Fibroblast of lung (primary cell): Measurements from ENCODE around the gene ZBTB7C. TPM values are rescaled to one million over a fixed set of nuclear protein-coding genes. Genes with fewer than 3 reads are reported as not detected.

Source experiments
- DNase-seq, 2 donors: peaks; one replicate each; pipeline versions ENCODE4 v3.0.0 to v3.0.0-alpha.2; 2010; ENCODE audit warnings: low read depth in 2 of 2
- H2AFZ ChIP-seq: 2 replicates; pipeline ENCODE4 v1.5.1; 2012; ENCODE audit warnings: low read length, control low read depth, inconsistent platforms
- H3K27ac ChIP-seq: 2 replicates; pipeline ENCODE4 v1.5.1; 2011; ENCODE audit warnings: low read length, control low read depth; ENCODE audit not compliant: insufficient read depth
- H3K27me3 ChIP-seq: 2 replicates; pipeline ENCODE4 v1.5.1; 2011; ENCODE audit warnings: mild to moderate bottlenecking, low read length; ENCODE audit not compliant: control insufficient read depth, insufficient read depth
- H3K36me3 ChIP-seq: 2 replicates; pipeline ENCODE4 v1.5.1; 2011; ENCODE audit warnings: low read length; ENCODE audit not compliant: control insufficient read depth, insufficient read depth
- H3K4me1 ChIP-seq: 2 replicates; pipeline ENCODE4 v1.5.1; 2011; ENCODE audit warnings: low read length; ENCODE audit not compliant: control insufficient read depth, insufficient read depth; ENCODE audit errors: extremely low read depth
- H3K4me2 ChIP-seq: 2 replicates; pipeline ENCODE4 v1.5.1; 2011; ENCODE audit warnings: low read length, control low read depth; ENCODE audit not compliant: insufficient read depth; ENCODE audit errors: extremely low read depth
- H3K4me3 ChIP-seq, 4 experiments: fragments of 200-600 bp in 1 of 4; sonication (generic) in 1 of 4; replicated peaks in 1 of 4; 2 replicates each; pipeline ENCODE4 v1.5.1; 2011 to 2016; ENCODE audit warnings: low read length in 4 of 4, low read depth in 3 of 4, mild to moderate bottlenecking in 3 of 4, control low read depth in 2 of 4, inconsistent platforms in 1 of 4, mixed read lengths in 1 of 4; ENCODE audit not compliant: insufficient read depth in 1 of 4; ENCODE audit errors: control extremely low read depth in 1 of 4
- H3K79me2 ChIP-seq: 2 replicates; pipeline ENCODE4 v1.5.1; 2012; ENCODE audit warnings: mild to moderate bottlenecking, low read length, inconsistent platforms; ENCODE audit not compliant: control insufficient read depth, insufficient read depth
- H3K9ac ChIP-seq: 2 replicates; pipeline ENCODE4 v1.5.1; 2011; ENCODE audit warnings: mild to moderate bottlenecking, low read length, control low read depth; ENCODE audit not compliant: insufficient read depth
- H3K9me3 ChIP-seq: 2 replicates; pipeline ENCODE4 v1.5.1; 2012; ENCODE audit warnings: low read depth, low read length; ENCODE audit not compliant: control insufficient read depth, insufficient read depth
- H4K20me1 ChIP-seq: 2 replicates; pipeline ENCODE4 v1.5.1; 2011; ENCODE audit warnings: low read length; ENCODE audit not compliant: control insufficient read depth, insufficient read depth; ENCODE audit errors: extremely low read depth
- CTCF ChIP-seq, 2 donors: IDR thresholded peaks in 1 of 2; conservative IDR thresholded peaks in 1 of 2; 1 replicate in 1 of 2; 2 replicates in 1 of 2; pipeline ENCODE4 v1.5.1; 2011 to 2012; ENCODE audit warnings: low read length in 2 of 2, control low read depth in 1 of 2, inconsistent platforms in 1 of 2, low read depth in 1 of 2, mild to moderate bottlenecking in 1 of 2
- EZH2 ChIP-seq: IDR thresholded peaks from 2 replicates; pipeline ENCODE4 v1.5.1; 2012; ENCODE audit warnings: low read length, control low read depth, mild to moderate bottlenecking; ENCODE audit errors: missing control alignments
- polyA plus RNA-seq, 2 donors: library from polyadenylated mRNA; depleted of rRNA in 1 of 2; stranded (reverse) in 1 of 2; unstranded in 1 of 2; fragments of >200 nt; gene quantifications; 2 replicates each; pipeline ENCODE4 v1.2.1, GENCODE V29; 2011 to 2012; ENCODE audit warnings: missing spikeins in 1 of 2
- total RNA-seq: library from RNA; depleted of rRNA; stranded (reverse); fragments of >200 nt; gene quantifications from 2 replicates; pipeline ENCODE4 v1.2.1, GENCODE V29; 2014

Gene ZBTB7C
- total and polyA plus RNA-seq, 2 donors (not counting 1 experiment from before 2014, with no cell fraction given): 0.19 to 0.33 TPM

- no peaks in the 10 kb centered on the region for H3K36me3 ChIP-seq
- no peaks in the 10 kb centered on the region for H3K4me1 ChIP-seq
- H3K9ac ChIP-seq: no peak overlapping the region
- H3K4me3 ChIP-seq: no peak overlapping the region
- no peaks in the 10 kb centered on the region for H3K27me3 ChIP-seq
- no peaks in the 10 kb centered on the region for H4K20me1 ChIP-seq
- TF ChIP-seq EZH2 (no peak), CTCF (conservative IDR thresholded peaks at IDR 0.05 in 1 of 2, IDR thresholded peaks at IDR 0.05 in 1 of 2; ENCODE audit: low read depth in 1 of 2, low read length in 2 of 2) (no peak)
- no peak overlapping the region for H3K4me2 ChIP-seq
- H3K27ac ChIP-seq: no peak overlapping the region
- no peak for DNase-seq
- no peaks in the 10 kb centered on the region for H3K9me3 ChIP-seq
- H3K79me2 ChIP-seq: no peaks in the 10 kb centered on the region
- no peak overlapping the region for H2AFZ ChIP-seq
Observed at GRCh38 chr18:48342581-48342980, 66.6 kb downstream of the ZBTB7C start.

GRCh38 chr18:48342125-48342524 is 67.1 kb downstream of the ZBTB7C start:
- no peak for TF ChIP-seq EZH2
- TF ChIP-seq CTCF (conservative IDR thresholded peaks at IDR 0.05 in 1 of 2, IDR thresholded peaks at IDR 0.05 in 1 of 2; ENCODE audit: low read depth in 1 of 2, low read length in 2 of 2): no peak
- no peak for DNase-seq
- Histone ChIP-seq H3K27me3 (no peaks in the 10 kb centered on the region), H3K4me2 (no peak overlapping the region), H3K36me3 (no peaks in the 10 kb centered on the region), H3K27ac (no peak overlapping the region), H3K9me3 (no peaks in the 10 kb centered on the region), H4K20me1 (no peaks in the 10 kb centered on the region), H2AFZ (no peak overlapping the region), H3K9ac (no peak overlapping the region), H3K4me3 (no peak overlapping the region), H3K4me1 (no peaks in the 10 kb centered on the region), H3K79me2 (no peaks in the 10 kb centered on the region)

GRCh38 chr18:48340560-48340959 is 68.6 kb downstream of the ZBTB7C start:
- Histone ChIP-seq H3K4me2 (no peak overlapping the region), H3K27me3 (no peaks in the 10 kb centered on the region), H3K9me3 (no peaks in the 10 kb centered on the region), H3K9ac (no peak overlapping the region), H3K27ac (no peak overlapping the region), H3K4me3 (no peak overlapping the region), H3K36me3 (no peaks in the 10 kb centered on the region), H3K4me1 (no peaks in the 10 kb centered on the region), H2AFZ (no peak overlapping the region), H3K79me2 (no peaks in the 10 kb centered on the region), H4K20me1 (no peaks in the 10 kb centered on the region)
- TF ChIP-seq CTCF (conservative IDR thresholded peaks at IDR 0.05 in 1 of 2, IDR thresholded peaks at IDR 0.05 in 1 of 2; ENCODE audit: low read depth in 1 of 2, low read length in 2 of 2) (no peak), EZH2 (no peak)
- no peak for DNase-seq
